Testis (tissue), 3 donors: ENCODE measurements around the gene BTN1A1. TPM values are rescaled to one million over a fixed set of nuclear protein-coding genes. Genes with fewer than 3 reads are reported as not detected.

ENCODE experiments used
- DNase-seq: peaks from one replicate; pipeline ENCODE4 v3.0.0-alpha.2; 2019
- H3K27ac ChIP-seq, 2 donors: fragments of 200-600 bp; sonication (generic); one replicate each; pipeline ENCODE4 v1.5.1; 2019
- H3K27me3 ChIP-seq: fragments of 200-600 bp; sonication (generic); one replicate; pipeline ENCODE4 v1.5.1; 2019
- H3K36me3 ChIP-seq: fragments of 200-600 bp; sonication (generic); one replicate; pipeline ENCODE4 v1.5.1; 2017; ENCODE audit warnings: low read depth; ENCODE audit errors: missing control alignments
- H3K4me1 ChIP-seq: fragments of 200-600 bp; sonication (generic); one replicate; pipeline ENCODE4 v1.5.1; 2019
- H3K4me3 ChIP-seq, 2 donors: fragments of 200-600 bp; sonication (generic); one replicate each; pipeline ENCODE4 v1.5.1; 2017 to 2019
- H3K9me3 ChIP-seq: fragments of 200-600 bp; sonication (generic); one replicate; pipeline ENCODE4 v1.5.1; 2017
- CTCF ChIP-seq, 3 experiments: fragments of 450-650 bp in 2 of 3; fragments of 200-600 bp in 1 of 3; sonication (generic) in 1 of 3; IDR thresholded peaks; one replicate each; pipeline ENCODE4 v1.5.1; 2016 to 2019; ENCODE audit warnings: antibody characterized with exemption in 3 of 3, mild to moderate bottlenecking in 2 of 3, moderate library complexity in 1 of 3
- POLR2A ChIP-seq: fragments of 450-650 bp; IDR thresholded peaks from one replicate; pipeline ENCODE4 v1.6.1; 2017; ENCODE audit warnings: antibody characterized with exemption, mild to moderate bottlenecking, moderate library complexity
- WGBS, 2 donors: methylation state at CpG; one replicate each; pipeline ENCODE4 v1.1.5; 2018; 5-methylcytosine and 5-hydroxymethylcytosine counted together
- intact Hi-C: fragments of 100-400 bp; cut with DNase I; formaldehyde crosslinking; loops from one replicate; pipeline ENCODE4 v1.15.1; 2023; ENCODE audit warnings: low total_unique reads
- polyA plus RNA-seq: library from polyadenylated mRNA; stranded (reverse); fragments of 350-450 nt; fragmentation: Illumina TruSeq; extraction: RNeasy Lipid Tissue Mini Kit (QIAGEN cat#74804); gene quantifications from one replicate; pipeline ENCODE4 v1.2.3, GENCODE V29; 2014; ENCODE audit warnings: low read depth, low replicate concordance; ENCODE audit not compliant: insufficient read depth
- total RNA-seq, 2 donors: library from RNA; depleted of rRNA; stranded (reverse); fragments of >200 nt; gene quantifications; one replicate each; pipeline ENCODE4 v1.2.3, GENCODE V29; 2016

Gene BTN1A1
- total and polyA plus RNA-seq, 3 donors from 2014 or later = 0.30 to 0.31 (median 0.31) TPM

- H3K36me3 ChIP-seq = no peaks in the 10 kb centered on the region
- no peak overlapping the region for H3K4me3 ChIP-seq
- H3K27me3 ChIP-seq = no peaks in the 10 kb centered on the region
- DNase-seq = no peak
- H3K4me1 ChIP-seq = peaks cover 15% of the 10 kb centered on the region
- WGBS, 2 donors = 96% methylated on average over 7 of the region's 7 CpGs
- TF ChIP-seq POLR2A (no peak), CTCF (IDR thresholded peaks at IDR 0.05) (no peak)
- H3K9me3 ChIP-seq = no peaks in the 10 kb centered on the region
- intact Hi-C loops = no loop called here
- H3K27ac ChIP-seq = no peak overlapping the region
Observed at GRCh38 chr6:26464416-26465131, 35.5 kb upstream of the BTN1A1 start.

- Histone ChIP-seq H3K4me1 (peaks cover 4% of the 10 kb centered on the region), H3K36me3 (no peaks in the 10 kb centered on the region), H3K27me3 (no peaks in the 10 kb centered on the region), H3K9me3 (no peaks in the 10 kb centered on the region), H3K27ac (no peak overlapping the region), H3K4me3 (no peak overlapping the region)
- 94 to 95% methylated on average over 3 of the region's 3 CpGs for WGBS, 2 donors
- DNase-seq = no peak
- TF ChIP-seq POLR2A = no peak
- no peak for TF ChIP-seq CTCF (IDR thresholded peaks at IDR 0.05)
- intact Hi-C loops = no loop called here
Observed at GRCh38 chr6:26465776-26466175, 34.3 kb upstream of the BTN1A1 start.

- Histone ChIP-seq H3K9me3 (no peaks in the 10 kb centered on the region), H3K4me1 (peaks cover 5% of the 10 kb centered on the region), H3K36me3 (no peaks in the 10 kb centered on the region), H3K27ac (no peak overlapping the region), H3K4me3 (no peak overlapping the region), H3K27me3 (no peaks in the 10 kb centered on the region)
- DNase-seq = no peak
- intact Hi-C loops = no loop called here
- whole genome bisulfite sequencing, 2 donors = 88 to 92% methylated on average over 2 of the region's 2 CpGs
- no peak for TF ChIP-seq CTCF (IDR thresholded peaks at IDR 0.05)
- no peak for TF ChIP-seq POLR2A
Observed at GRCh38 chr6:26468829-26469228, 31.3 kb upstream of the BTN1A1 start.

- H3K36me3 ChIP-seq = no peaks in the 10 kb centered on the region
- no peak overlapping the region for H3K4me3 ChIP-seq
- no peaks in the 10 kb centered on the region for H3K27me3 ChIP-seq
- no peak for TF ChIP-seq CTCF (IDR thresholded peaks at IDR 0.05)
- TF ChIP-seq POLR2A = no peak
- DNase-seq = no peak
- 81 to 82% methylated on average over 4 of the region's 4 CpGs for WGBS, 2 donors
- H3K27ac ChIP-seq = no peak overlapping the region
- intact Hi-C loops = no loop called here
- peaks cover 13% of the 10 kb centered on the region for H3K4me1 ChIP-seq
- H3K9me3 ChIP-seq = no peaks in the 10 kb centered on the region
Observed at GRCh38 chr6:26470643-26471042, 29.5 kb upstream of the BTN1A1 start.

- Histone ChIP-seq H3K27ac (no peak overlapping the region), H3K4me3 (no peak overlapping the region), H3K9me3 (no peaks in the 10 kb centered on the region), H3K36me3 (no peaks in the 10 kb centered on the region), H3K27me3 (no peaks in the 10 kb centered on the region), H3K4me1 (peaks cover 13% of the 10 kb centered on the region)
- intact Hi-C loops = no loop called here
- DNase-seq = no peak
- TF ChIP-seq CTCF (IDR thresholded peaks at IDR 0.05) = no peak
- TF ChIP-seq POLR2A = no peak
Observed at GRCh38 chr6:26471970-26472369, 28.1 kb upstream of the BTN1A1 start.
